Measurements from ENCODE around the gene ITSN1. TPM values are rescaled to one million over a fixed set of nuclear protein-coding genes. Genes with fewer than 3 reads are reported as not detected.
A peak's percentile ranks its signal among the peaks of the same experiment; 100 is the strongest.

Gene ITSN1
- polyA plus RNA-seq, 4 donors, result 40.7 to 44.6 (median 41.6) TPM

DNA sequence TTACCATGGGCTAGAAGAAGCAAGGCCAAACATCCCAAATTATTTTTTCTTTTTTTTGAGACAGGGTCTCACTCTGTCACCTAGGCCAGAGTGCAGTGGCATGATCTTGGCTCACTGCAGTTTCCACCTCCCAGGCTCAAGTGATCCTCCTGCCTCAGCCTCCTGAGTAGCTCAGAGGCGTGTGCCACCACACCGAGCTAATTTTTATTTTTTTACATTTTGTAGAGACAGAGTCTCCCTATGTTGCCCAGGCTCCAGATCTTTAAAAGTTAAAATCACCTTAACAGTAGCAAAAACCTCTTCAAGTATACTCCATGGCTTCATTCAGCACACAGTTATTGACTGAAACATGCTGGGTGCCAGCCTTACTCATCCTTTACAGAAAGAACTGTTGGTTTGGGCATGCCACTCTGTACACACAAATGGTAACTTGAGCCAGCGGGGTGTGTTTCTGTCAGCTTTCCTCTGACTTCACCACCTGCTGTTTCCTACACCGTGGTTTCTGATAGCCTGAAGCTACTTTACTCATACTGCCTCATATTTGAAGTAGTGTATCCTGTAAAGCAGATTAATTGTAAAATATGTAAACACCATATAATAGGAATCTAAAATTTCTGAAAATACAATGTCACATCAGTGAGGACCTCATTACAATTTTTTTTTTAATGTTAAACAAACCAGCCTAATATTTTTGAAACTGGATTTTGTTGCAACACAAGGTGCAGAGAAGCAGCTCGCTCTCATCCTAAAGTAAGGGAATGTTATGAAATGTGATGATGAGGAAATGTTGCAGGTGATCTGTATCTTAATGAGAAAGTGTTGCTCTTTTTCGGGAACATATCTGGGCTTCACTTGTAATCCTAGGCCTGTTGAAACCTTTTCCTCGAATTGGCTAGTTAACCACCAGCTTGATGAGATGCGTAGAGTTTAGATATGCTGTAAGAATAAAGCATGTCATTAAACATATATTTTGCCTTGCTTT lies 159.4 kb downstream of the ITSN1 start:
- DNase-seq (ENCODE audit: low read depth in 4 of 4, low spot score in 3 of 4), result peak in 1 of 4 donors; percentile 14

DNA sequence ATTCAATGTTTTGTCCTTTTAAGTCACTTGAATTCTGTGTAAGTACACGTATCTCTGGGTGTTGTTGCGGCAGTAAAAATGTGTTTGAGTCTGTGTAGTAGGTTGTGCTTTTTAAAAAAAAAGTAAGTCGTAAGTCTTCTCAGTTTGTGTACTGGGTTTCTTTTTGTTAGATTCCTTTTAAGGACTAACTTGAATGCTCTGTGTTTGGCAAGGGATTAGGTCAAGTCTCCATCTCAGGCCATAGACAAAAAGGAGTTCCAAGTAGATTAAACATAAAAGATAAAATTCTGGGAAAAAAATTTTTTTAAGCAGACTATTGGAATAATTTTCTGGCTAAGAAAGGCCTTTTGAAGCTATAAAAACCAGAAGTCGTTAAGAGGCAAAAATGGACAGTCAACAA lies 160.2 kb downstream of the ITSN1 start:
- no peak for DNase-seq (ENCODE audit: low read depth in 4 of 4, low spot score in 3 of 4)

DNA sequence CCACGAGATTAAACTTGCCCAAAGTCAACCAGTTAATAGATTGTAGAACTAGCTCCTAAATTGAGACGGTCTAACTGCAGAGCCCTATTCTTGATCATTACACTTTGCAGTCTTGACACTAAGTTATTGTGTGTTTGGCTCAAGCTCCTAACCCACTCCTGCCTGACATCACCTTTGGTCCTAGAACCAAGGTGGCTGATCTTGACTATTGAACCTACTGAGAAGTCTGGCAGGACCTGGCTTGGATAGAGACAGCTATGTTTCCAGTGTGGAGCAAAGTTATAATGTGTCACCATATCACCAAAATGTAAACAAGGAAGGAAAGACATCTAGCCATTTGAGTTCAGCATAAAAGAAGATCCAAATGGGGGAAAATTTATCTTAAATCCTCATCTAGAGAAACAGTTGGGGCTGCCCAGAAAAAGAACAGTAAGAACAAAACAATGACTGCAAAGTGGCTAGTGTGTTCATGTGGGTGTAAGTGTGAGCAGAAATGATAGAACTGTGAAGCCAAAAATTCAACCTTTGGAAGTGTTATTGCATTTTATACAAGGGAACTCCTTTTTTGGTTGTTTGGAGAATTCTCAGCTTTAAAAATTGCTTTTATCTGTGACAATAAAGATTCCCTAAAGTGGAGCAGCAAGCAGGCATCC lies 166.5 kb downstream of the ITSN1 start:
- DNase-seq (ENCODE audit: low read depth in 4 of 4, low spot score in 3 of 4), result no peak

DNA sequence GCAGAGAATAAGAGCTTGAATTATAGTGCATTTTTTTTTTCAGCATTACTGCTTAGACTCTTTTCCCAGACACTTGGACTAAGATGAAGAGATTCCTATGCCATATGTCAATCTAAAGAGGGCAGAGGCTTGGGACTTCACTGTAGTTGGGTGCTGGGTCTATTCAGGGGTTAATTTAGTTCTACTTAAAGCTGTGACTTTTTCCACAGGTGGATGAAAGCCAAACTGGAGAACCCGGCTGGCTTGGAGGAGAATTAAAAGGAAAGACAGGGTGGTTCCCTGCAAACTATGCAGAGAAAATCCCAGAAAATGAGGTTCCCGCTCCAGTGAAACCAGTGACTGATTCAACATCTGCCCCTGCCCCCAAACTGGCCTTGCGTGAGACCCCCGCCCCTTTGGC lies 168.5 kb downstream of the ITSN1 start:
- no peak for DNase-seq (ENCODE audit: low read depth in 4 of 4, low spot score in 3 of 4)

GRCh38 chr21:33811167-33812010 lies 169.1 kb downstream of the ITSN1 start:
- no peak for DNase-seq (ENCODE audit: low read depth in 4 of 4, low spot score in 3 of 4)

GRCh38 chr21:33813832-33814365 lies 171.6 kb downstream of the ITSN1 start:
- no peak for DNase-seq (ENCODE audit: low read depth in 4 of 4, low spot score in 3 of 4)

- no peak for DNase-seq (ENCODE audit: low read depth in 4 of 4, low spot score in 3 of 4)
Observed at GRCh38 chr21:33815143-33815707, 172.9 kb downstream of the ITSN1 start.

GRCh38 chr21:33816174-33816573 lies 173.9 kb downstream of the ITSN1 start:
- DNase-seq (ENCODE audit: low read depth in 4 of 4, low spot score in 3 of 4), result no peak

GRCh38 chr21:33817138-33817537 lies 174.8 kb downstream of the ITSN1 start:
- no peak for DNase-seq (ENCODE audit: low read depth in 4 of 4, low spot score in 3 of 4)

DNA sequence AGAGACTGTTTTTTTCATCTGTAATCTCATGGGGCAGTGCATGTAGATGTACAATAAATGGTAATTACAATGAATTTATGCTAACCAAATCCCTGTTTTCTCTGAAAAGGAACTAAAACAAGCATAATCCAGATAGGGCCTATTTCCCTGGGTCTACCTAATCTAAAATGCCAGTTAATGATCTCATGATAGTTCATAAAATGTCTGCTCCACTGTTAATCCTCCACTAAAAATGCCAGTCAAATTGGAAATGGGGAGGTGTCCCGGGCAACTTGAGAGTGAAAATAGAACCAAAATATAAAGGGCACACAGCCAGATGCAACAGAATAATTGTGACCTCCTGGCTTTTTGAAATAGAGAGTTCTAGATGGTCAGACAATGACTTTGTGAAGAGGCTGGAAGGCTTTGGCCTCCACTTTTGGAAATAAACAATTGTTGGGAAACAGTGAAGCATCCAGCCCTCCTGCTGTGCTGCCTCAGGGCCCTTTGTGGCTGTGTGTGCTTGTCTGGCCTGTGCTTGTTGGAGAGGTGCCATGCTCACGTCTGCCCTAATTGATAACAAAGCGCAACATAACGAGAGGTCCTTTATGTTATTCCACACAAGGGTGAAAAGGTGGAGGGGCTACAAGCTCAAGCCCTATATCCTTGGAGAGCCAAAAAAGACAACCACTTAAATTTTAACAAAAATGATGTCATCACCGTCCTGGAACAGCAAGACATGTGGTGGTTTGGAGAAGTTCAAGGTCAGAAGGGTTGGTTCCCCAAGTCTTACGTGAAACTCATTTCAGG lies 175.6 kb downstream of the ITSN1 start:
- DNase-seq (ENCODE audit: low read depth in 4 of 4, low spot score in 3 of 4), result no peak

- DNase-seq (ENCODE audit: low read depth in 4 of 4, low spot score in 3 of 4), result no peak
Observed at GRCh38 chr21:33820230-33820770, 178.0 kb downstream of the ITSN1 start.

DNA sequence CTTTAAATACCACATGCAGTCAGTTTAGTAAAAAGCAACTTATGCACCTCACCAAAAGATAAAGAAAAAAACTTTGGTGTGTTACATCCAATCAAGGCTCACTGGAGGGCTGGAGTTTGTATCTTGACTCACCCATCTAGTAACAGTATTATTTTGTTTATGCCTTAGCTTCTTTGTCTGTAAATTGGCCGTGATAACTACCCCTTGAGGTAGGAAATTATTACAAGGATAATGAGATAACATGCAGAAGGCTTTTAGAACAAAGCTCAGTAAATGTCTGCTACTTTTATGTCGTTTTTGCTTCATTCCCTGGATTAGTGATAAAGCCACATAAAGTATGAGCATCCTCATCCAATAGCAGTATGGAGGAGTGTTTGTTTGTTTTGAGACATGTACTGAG lies 178.5 kb downstream of the ITSN1 start:
- DNase-seq (ENCODE audit: low read depth in 4 of 4, low spot score in 3 of 4), result no peak

DNA sequence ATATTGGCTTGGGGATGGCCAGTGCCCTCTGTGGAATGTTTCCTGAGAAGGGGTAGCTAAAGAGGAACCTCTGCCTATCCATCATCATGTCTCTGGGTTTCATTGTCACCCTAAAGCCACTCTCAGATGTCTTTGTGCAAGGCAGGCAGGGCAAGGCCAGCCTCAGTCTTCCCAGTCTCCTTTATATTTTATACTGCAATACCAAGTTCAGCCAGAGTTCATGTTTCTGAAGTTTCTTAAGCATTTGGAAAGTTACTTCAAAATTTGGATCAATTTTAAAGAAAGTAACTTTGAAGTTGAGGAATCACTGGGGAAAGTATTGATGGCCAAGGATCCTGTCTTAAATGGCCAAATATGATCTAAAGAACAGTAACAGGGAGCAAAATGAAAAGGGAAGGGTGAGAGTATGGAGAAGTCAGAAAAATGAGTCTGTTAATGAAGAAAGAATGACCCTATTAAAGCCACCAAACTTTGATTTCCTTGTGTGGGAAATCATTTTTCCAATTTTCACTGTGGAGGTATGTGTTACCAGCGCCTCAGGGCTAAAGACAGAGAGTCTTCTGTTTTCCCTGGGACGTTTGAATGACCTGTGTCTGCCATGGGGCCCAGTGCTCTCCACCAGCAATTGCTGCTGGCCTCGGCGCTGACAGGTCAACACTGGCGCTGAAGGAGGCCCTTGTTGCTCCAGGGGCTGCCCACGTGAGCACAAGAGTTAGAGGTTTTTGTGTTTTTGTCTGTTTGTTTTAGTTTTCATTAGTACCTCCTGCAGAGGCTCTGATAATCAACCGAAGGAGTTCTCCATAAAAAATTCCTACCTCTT lies 179.4 kb downstream of the ITSN1 start:
- no peak for DNase-seq (ENCODE audit: low read depth in 4 of 4, low spot score in 3 of 4)

GRCh38 chr21:33824156-33824941 lies 182.0 kb downstream of the ITSN1 start:
- no peak for DNase-seq (ENCODE audit: low read depth in 4 of 4, low spot score in 3 of 4)

- no peak for DNase-seq (ENCODE audit: low read depth in 4 of 4, low spot score in 3 of 4)
Observed at GRCh38 chr21:33825419-33825818, 183.1 kb downstream of the ITSN1 start.

- no peak for DNase-seq (ENCODE audit: low read depth in 4 of 4, low spot score in 3 of 4)
Observed at GRCh38 chr21:33825915-33826314, 183.6 kb downstream of the ITSN1 start.

GRCh38 chr21:33828083-33828482 lies 185.8 kb downstream of the ITSN1 start:
- DNase-seq (ENCODE audit: low read depth in 4 of 4, low spot score in 3 of 4), result no peak

DNA sequence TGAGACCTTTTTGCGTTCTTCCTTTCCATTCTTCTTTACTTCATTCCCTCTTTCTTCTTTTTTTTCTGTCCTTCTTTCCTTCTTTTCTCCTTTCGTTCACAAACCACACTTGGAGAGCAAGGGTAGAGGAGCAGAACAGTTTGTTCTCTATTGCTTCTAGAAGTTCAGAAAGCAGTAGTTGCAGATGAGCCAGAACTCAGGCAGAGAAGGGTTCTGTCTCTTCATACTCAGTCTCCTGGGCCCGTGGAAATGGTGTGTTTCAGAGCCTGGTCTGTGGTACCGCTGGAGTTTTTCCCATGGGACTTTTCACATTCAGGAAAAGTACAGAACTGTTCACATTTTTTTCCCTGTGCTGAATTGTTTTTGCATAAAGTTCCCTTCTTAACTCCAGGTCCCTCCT lies 186.3 kb downstream of the ITSN1 start:
- DNase-seq (ENCODE audit: low read depth in 4 of 4, low spot score in 3 of 4), result no peak
